B cell (primary cell): ENCODE data around the gene SERPINB1. TPM values are rescaled to one million over a fixed set of nuclear protein-coding genes. Genes with fewer than 3 reads are reported as not detected.

Source experiments
- ATAC-seq: fragments of 200-7000 bp; cut with Tn5 transposase; one replicate; pipeline ENCODE4 v1.10.0; 2021; ENCODE audit warnings: low read depth, mild to moderate bottlenecking, moderate number of reproducible peaks, moderate library complexity
- CTCF ChIA-PET: fragments of 350-600 bp; sonication (Branson Sonifier 250); formaldehyde crosslinking; loops from one replicate; lab custom pipeline; 2021; ENCODE audit warnings: antibody characterized with exemption, inconsistent platforms; lab: Charles Lee
- POLR2A ChIA-PET: fragments of 350-600 bp; sonication (Branson Sonifier 250); formaldehyde crosslinking; loops from one replicate; lab custom pipeline; 2021; ENCODE audit warnings: antibody characterized with exemption; lab: Charles Lee
- DNase-seq: peaks from one replicate; pipeline ENCODE4 v3.0.0; 2013
- H2AFZ ChIP-seq: 2 replicates; pipeline ENCODE4 v1.6.1; 2012; ENCODE audit warnings: mild to moderate bottlenecking, low read depth, low read length; ENCODE audit not compliant: insufficient read depth, poor library complexity, severe bottlenecking
- H3K27ac ChIP-seq, 2 donors: 1 replicate in 1 of 2; 2 replicates in 1 of 2; pipeline ENCODE4 v1.5.1; 2012 to 2013; ENCODE audit warnings: low read length in 2 of 2, mild to moderate bottlenecking in 2 of 2, moderate library complexity in 1 of 2
- H3K27me3 ChIP-seq, 4 experiments: fragments of 200-600 bp in 1 of 4; sonication (generic) in 1 of 4; replicated peaks in 1 of 4; 1 replicate in 2 of 4; 2 replicates in 2 of 4; pipeline versions ENCODE4 v1.6.1 to v1.7.0; 2013 to 2016; ENCODE audit warnings: low read length in 3 of 4, mild to moderate bottlenecking in 2 of 4, mixed read lengths in 1 of 4, moderate library complexity in 1 of 4; ENCODE audit not compliant: insufficient read depth in 4 of 4, control insufficient read depth in 3 of 4; ENCODE audit errors: control extremely low read depth in 1 of 4
- H3K36me3 ChIP-seq, 2 experiments: replicated peaks in 1 of 2; 1 replicate in 1 of 2; 2 replicates in 1 of 2; pipeline versions ENCODE4 v1.6.1 to v1.7.1; 2013; ENCODE audit warnings: low read length in 1 of 2; ENCODE audit not compliant: insufficient read depth in 2 of 2, control insufficient read depth in 1 of 2; ENCODE audit errors: control extremely low read depth in 1 of 2, extremely low read depth in 1 of 2
- H3K4me1 ChIP-seq, 2 donors: fragments of 200-600 bp in 1 of 2; sonication (generic) in 1 of 2; 1 replicate in 1 of 2; 2 replicates in 1 of 2; pipeline versions ENCODE4 v1.5.1 to v1.6.1; 2013 to 2017; ENCODE audit warnings: low read length in 2 of 2; ENCODE audit not compliant: control insufficient read depth in 2 of 2, insufficient read depth in 2 of 2
- H3K4me2 ChIP-seq: replicated peaks from 2 replicates; pipeline ENCODE3; 2012; ENCODE audit warnings: mild to moderate bottlenecking, low read depth, low read length; ENCODE audit not compliant: poor library complexity, severe bottlenecking
- H3K4me3 ChIP-seq, 5 experiments: fragments of 200-600 bp in 1 of 5; sonication (generic) in 1 of 5; 1 replicate in 3 of 5; 2 replicates in 2 of 5; pipeline versions ENCODE4 v1.5.1 to v1.7.0; 2011 to 2016; ENCODE audit warnings: low read length in 4 of 5, mild to moderate bottlenecking in 4 of 5, low read depth in 2 of 5, control low read depth in 1 of 5, moderate library complexity in 1 of 5; ENCODE audit not compliant: insufficient read depth in 1 of 5; ENCODE audit errors: control extremely low read depth in 1 of 5, extremely low read depth in 1 of 5
- H3K79me2 ChIP-seq: fragments of 200-600 bp; sonication (generic); one replicate; pipeline ENCODE4 v1.6.0; 2016; ENCODE audit warnings: low read length; ENCODE audit not compliant: control insufficient read depth, insufficient read depth
- H3K9ac ChIP-seq: fragments of 200-600 bp; sonication (generic); 2 replicates; pipeline ENCODE4 v1.6.1; 2017; ENCODE audit warnings: mild to moderate bottlenecking, low read length, moderate library complexity
- H3K9me3 ChIP-seq, 3 donors: one replicate each; pipeline versions ENCODE4 v1.6.1 to v1.7.1; 2013; ENCODE audit warnings: low read length in 2 of 3; ENCODE audit not compliant: control insufficient read depth in 2 of 3, insufficient read depth in 1 of 3; ENCODE audit errors: control extremely low read depth in 1 of 3
- H4K20me1 ChIP-seq: 2 replicates; pipeline ENCODE4 v1.6.0; 2012; ENCODE audit warnings: mild to moderate bottlenecking, low read length; ENCODE audit not compliant: insufficient read depth, control insufficient read depth, poor library complexity, severe bottlenecking
- H3K27ac Mint-ChIP-seq: one replicate; pipeline ENCODE4 v1.8.0; 2021; ENCODE audit warnings: mixed read lengths
- H3K27me3 Mint-ChIP-seq: one replicate; pipeline ENCODE4 v1.8.0; 2021; ENCODE audit warnings: mixed read lengths
- H3K4me1 Mint-ChIP-seq: one replicate; pipeline ENCODE4 v1.8.0; 2021; ENCODE audit warnings: mixed read lengths
- H3K4me3 Mint-ChIP-seq: one replicate; pipeline ENCODE4 v1.8.0; 2021; ENCODE audit warnings: mixed read lengths
- H3K9me3 Mint-ChIP-seq: one replicate; pipeline ENCODE4 v1.8.0; 2022; ENCODE audit warnings: mixed read lengths; ENCODE audit not compliant: insufficient read depth
- CTCF ChIP-seq: fragments of 200-600 bp; IDR thresholded peaks from one replicate; pipeline ENCODE4 v1.8.0; 2022; ENCODE audit warnings: antibody characterized with exemption, mild to moderate bottlenecking
- EZH2 ChIP-seq: IDR thresholded peaks from 2 replicates; pipeline ENCODE4 v1.6.1; 2012; ENCODE audit warnings: borderline replicate concordance, low read depth, mild to moderate bottlenecking, moderate library complexity, low read length; ENCODE audit not compliant: insufficient read depth, poor library complexity, severe bottlenecking
- whole genome bisulfite sequencing: methylation state at CpG from one replicate; pipeline ENCODE4 v1.1.5; 2013; ENCODE audit warnings: missing lambda C conversion rate; ENCODE audit not compliant: insufficient coverage; 5-methylcytosine and 5-hydroxymethylcytosine counted together
- intact Hi-C: fragments of 100-400 bp; cut with micrococcal nuclease; formaldehyde crosslinking; loops from one replicate; pipeline ENCODE4 v1.10.0; 2022
- polyA plus RNA-seq: library from polyadenylated mRNA; depleted of rRNA; stranded (reverse); fragments of >200 nt; gene quantifications from 2 replicates; pipeline ENCODE4 v1.2.3, GENCODE V29; 2012
- total RNA-seq, 2 donors: library from RNA; stranded (reverse); fragments of 120-200 nt in 1 of 2; gene quantifications; 1 replicate in 1 of 2; 2 replicates in 1 of 2; pipeline versions ENCODE4 v1.2.3 to v1.2.4, GENCODE V29; 2013 to 2022

Gene SERPINB1
- total and polyA plus RNA-seq, 2 donors (not counting 1 experiment from before 2014, with no cell fraction given): 23.2 to 52.5 TPM

DNA sequence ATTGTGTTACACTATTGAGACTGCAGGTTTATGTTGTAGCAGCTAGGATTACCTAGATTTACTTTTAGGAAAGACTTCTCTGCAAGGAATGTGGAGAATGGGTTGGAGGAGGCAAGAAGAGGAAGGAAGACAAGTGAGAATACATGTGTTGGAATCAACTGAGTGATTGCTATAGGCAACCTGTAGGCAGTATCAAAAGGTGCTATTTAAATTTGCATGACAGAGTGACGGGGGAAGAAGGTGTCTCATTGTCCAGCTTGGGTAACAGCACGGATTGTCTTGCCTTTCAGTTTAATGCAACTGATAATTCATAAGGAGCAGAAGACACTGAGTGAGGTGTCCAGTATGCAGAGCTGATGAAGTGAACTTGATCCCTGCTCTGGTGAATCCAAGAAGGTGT is 42.0 kb upstream of the SERPINB1 start:
- Histone ChIP-seq H3K9me3 (peaks cover 0 to 4% (median 0%) of the 10 kb centered on the region in 3 donors), H3K36me3 (peaks cover 5% of the 10 kb centered on the region in 2 experiments), H2AFZ (no peak overlapping the region), H4K20me1 (no peaks in the 10 kb centered on the region), H3K4me3 (no peak overlapping the region), H3K4me2 (peak overlapping the region; percentile 60), H3K27me3 (no peaks in the 10 kb centered on the region), H3K79me2 (peaks cover 35% of the 10 kb centered on the region), H3K27ac (peak overlapping the region; percentile 68 to 83), H3K9ac (no peak overlapping the region), H3K4me1 (peaks cover 48 to 61% of the 10 kb centered on the region in 2 donors)
- ChIA-PET POLR2A (interaction anchor here (1.2 to 1.6 kb wide), 3 partner anchors 13 to 35 kb away, joined by 3 read pairs; no protein-coding TSS in a partner anchor), CTCF (interaction anchor here (0.7 to 1.8 kb wide), 10 partner anchors 8 to 49 kb away, joined by 3 to 6 read pairs (median 4); no protein-coding TSS in a partner anchor)
- TF ChIP-seq CTCF (no peak), EZH2 (no peak)
- DNase-seq: no peak
- intact Hi-C loops: no loop called here
- WGBS: 29% methylated on average over 2 of the region's 2 CpGs
- peaks cover 5% of the 10 kb centered on the region for H3K9me3 Mint-ChIP-seq
- H3K4me1 Mint-ChIP-seq: peaks cover 81% of the 10 kb centered on the region
- peak overlapping the region; percentile 88 for H3K27ac Mint-ChIP-seq
- H3K27me3 Mint-ChIP-seq: no peaks in the 10 kb centered on the region
- ATAC-seq: peak; percentile 31
- H3K4me3 Mint-ChIP-seq: peak overlapping the region; percentile 60

GRCh38 chr6:2881423-2881822 is 39.8 kb upstream of the SERPINB1 start:
- Histone ChIP-seq H3K27ac (peak overlapping the region; percentile 67 to 91), H3K4me1 (peaks cover 70 to 83% of the 10 kb centered on the region in 2 donors), H3K4me3 (peak overlapping the region; percentile 48 to 82 (median 66)), H4K20me1 (no peaks in the 10 kb centered on the region), H3K79me2 (peaks cover 57% of the 10 kb centered on the region), H2AFZ (no peak overlapping the region), H3K9me3 (peaks cover 0 to 4% (median 0%) of the 10 kb centered on the region in 3 donors), H3K36me3 (peaks cover 0 to 2% of the 10 kb centered on the region in 2 experiments), H3K27me3 (no peaks in the 10 kb centered on the region), H3K9ac (peak overlapping the region; percentile 66), H3K4me2 (peak overlapping the region; percentile 61)
- peak overlapping the region; percentile 75 for H3K4me3 Mint-ChIP-seq
- peak overlapping the region; percentile 87 for H3K27ac Mint-ChIP-seq
- H3K4me1 Mint-ChIP-seq: peaks cover 95% of the 10 kb centered on the region
- TF ChIP-seq CTCF: no peak
- no peak for TF ChIP-seq EZH2
- H3K27me3 Mint-ChIP-seq: no peaks in the 10 kb centered on the region
- H3K9me3 Mint-ChIP-seq: peaks cover 5% of the 10 kb centered on the region
- POLR2A ChIA-PET: interaction anchor here (1.1 to 2.1 kb wide), 5 partner anchors 10 to 35 kb away, joined by 4 to 23 read pairs (median 10); no protein-coding TSS in a partner anchor
- intact Hi-C loops: loop anchor here (1.0 to 2.0 kb wide), 5 partner anchors 10 to 35 kb away; partner anchors contain the start of gene SERPINB9
- WGBS: no CpG with 5 or more reads among the region's 4 CpGs
- CTCF ChIA-PET: interaction anchor here (1.1 to 5.2 kb wide), 8 partner anchors 11 to 35 kb away, joined by 3 to 33 read pairs (median 5); no protein-coding TSS in a partner anchor
- peak; percentile 76 for DNase-seq
- peak; percentile 56 for ATAC-seq
